Measurements from ENCODE around the gene GULP1.
"Not testable (repeated sequence)": the region's sequence is repeated elsewhere in the genome, so short reads cannot be mapped to it uniquely, and the experiment has no call there.

Gene GULP1

DNA sequence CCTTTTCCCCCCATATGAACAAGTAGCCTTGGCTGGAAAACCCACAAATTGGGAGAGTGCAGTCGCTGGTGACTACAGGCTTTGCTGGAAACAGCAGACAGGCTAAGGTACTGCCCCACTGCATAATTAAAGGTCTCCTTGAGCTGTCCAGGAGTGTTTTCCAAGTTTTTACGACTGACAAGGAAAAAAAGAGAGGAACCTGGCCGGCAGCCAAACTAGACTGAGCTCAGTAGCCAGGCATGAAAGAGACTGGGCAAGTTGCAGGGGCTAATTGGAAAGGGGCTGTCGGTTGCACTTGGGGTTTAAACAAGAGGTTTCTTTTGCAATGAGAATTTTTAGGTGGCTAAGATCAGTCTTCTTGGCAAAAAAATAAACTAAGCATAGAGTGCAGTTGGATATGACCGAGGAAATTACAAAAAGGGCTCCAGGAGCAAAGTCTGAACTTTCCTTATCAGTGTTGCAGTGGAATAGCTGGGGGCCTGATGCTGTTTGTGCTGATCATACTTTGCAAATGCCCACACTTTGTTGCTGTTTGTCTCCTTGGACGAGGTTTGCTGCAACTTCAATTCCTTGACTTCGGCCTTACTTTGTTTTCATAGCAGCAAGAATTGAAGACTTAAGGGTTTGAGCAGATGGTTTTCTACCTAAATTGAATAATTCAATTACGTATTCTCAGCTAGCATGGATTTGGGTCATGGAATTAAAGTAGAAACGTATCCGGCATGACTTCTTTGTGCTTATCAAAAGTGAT, 2.1 kb downstream of the GULP1 start:
- DNase-seq, result no peak

DNA sequence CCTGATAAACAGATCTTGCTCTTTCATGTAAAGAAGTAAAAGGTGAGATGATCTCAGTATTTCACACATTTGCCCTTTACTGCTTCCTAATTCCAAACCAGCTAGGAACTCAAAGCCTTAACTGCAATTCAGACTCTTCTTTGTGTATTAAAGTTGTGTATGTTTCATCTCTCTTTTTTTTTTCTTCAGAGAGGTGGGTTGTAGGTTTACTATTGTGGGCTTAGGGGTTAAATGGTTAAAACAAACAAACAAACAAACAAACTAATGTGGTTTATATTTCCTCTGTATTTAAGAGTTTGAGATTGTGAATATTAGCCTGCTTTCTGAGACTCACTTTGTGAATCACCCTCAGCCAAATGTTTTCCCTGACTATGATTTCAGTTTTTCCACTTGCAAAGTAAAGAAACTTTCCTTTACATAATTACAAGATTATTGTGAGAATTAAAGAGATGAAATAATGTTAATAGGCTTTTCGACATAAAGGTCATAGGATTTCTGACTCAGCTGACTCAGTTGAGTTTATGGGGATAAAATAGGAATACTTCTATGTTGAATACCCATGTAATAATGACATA, 2.8 kb downstream of the GULP1 start:
- no peak for DNase-seq

DNA sequence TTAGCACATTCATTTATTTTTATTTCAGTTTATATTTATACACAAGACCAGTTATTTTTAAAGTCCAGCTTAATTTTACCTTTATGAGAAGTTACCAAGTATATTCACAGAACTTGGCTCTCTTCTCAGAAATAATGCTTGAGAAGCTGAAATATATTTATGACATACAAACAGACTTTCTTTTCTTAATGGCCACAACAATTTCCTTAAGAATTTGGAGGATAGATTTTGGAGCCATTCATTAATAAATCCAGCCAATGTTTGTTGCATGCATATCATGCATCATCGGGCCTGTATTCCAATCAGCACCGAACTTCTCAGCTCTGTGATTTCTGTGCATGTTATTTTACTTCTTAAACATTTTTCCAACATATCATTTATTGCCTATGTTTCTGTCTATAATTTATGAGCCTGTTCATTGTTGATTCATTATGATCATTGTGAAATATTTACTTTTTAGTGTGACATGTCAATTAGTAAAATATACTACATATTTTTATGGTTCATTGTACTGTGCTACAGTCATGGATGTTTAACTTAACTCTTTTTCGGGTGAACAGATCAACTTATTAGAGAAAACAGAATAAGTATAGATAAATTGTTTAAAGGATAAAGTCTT, 3.5 kb downstream of the GULP1 start:
- DNase-seq, result no peak

DNA sequence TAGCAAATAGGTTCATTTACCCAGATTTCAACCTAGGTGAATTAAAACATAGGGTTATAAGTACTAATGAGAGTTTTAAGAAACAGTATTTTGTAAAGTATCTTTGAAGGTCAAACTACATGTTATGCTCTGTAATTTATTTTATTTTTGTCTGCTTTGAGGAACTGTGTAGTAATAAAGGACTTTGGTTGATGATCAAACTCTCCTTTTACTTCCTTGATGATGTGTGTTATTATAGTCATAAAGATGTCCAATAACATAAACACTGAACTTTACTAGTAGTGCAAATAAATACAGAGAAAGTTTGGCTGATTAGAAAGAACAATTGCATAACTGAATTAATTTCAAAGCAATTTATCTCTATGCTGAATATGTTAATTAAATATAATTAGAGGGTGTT, 6.3 kb downstream of the GULP1 start:
- DNase-seq, result no peak

DNA sequence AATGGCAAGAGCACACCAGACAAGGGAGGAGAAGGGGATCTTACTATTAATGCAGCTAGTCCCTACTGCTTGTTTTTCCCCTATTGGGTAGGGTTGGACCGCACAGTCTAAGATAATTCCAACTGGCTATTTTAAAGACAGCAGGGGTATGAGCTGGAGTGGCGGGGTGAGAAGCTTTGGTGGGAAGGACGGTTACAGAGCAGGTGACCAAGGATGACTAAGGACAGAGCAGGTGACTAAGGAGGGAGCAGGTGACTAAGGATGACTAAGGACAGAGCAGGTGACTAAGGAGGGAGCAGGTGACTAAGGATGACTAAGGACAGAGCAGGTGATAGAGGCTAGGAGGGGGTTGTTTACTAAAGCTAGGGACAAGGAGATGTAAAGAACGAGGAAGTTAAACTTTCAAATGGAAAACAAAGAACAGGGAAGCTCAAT, 7.3 kb downstream of the GULP1 start:
- not testable (repeated sequence) for DNase-seq

DNA sequence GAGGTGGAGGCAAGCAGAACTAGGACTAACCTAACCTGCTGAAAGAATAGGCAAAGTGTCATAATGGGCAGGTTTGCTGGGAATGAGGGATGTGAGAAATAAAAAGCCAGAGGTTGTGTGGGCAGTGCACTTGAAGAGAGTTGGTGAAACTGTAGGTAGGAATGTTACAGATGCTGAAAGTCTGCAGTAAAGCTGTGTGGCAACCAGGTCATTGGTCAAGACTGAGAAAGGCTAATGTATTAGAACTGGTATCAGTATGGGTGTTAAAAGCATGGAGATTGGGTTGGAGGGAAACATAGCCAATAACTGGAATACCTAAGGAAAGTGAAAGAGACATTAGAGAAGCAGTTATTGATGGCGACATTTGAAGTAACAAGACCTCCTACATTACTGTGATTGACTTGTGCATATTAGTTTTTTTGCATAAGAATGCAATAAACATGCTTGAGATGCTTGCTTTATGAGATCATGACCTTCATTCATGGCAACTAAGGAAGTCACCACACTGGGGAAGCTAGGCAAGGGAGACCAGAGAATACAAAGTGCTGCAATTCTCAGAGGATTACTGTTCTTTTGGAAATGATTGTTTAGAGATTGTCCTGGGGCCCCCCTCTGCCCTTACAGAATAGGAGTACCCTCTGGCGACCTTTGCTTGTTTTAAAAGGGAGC, 11.8 kb downstream of the GULP1 start:
- no peak for DNase-seq

DNA sequence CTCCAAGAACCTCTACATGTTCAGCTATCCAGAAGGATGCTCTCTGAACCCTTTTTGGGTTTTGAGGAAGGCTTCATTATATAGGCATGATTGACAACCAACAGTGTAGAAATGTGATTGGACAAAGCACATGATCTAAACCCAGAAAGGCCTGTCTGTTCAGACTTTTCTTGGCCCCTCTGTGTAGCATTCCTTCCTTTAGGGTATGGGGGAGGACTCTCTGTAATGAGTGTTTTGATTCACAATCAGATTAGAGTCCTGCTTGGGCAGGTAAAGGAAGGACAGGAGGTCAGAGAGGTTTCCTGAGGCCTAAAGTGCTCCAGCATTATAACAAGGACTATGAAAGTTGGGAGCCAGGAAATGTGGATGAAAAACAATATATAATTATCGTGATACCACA, 13.6 kb downstream of the GULP1 start:
- no peak for DNase-seq

DNA sequence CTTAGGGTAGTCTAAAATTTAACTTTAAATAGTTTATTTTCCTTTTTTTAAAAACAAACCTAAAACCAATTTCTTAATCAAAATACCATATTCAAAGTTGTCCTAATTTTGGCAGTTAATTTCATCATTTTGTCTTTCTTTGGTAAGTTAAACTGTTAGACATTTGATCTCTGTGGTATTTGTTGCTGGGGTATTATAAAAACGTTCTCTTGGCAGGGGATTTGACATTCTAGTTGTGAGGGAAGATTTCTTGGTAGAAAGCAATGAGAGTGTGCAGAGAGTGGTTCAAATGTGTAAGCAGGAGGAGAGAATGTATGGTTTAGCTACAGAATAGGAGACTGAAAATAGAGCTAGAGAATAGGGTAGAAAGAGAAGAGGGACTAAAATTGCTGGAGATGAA, 14.6 kb downstream of the GULP1 start:
- no peak for DNase-seq

DNA sequence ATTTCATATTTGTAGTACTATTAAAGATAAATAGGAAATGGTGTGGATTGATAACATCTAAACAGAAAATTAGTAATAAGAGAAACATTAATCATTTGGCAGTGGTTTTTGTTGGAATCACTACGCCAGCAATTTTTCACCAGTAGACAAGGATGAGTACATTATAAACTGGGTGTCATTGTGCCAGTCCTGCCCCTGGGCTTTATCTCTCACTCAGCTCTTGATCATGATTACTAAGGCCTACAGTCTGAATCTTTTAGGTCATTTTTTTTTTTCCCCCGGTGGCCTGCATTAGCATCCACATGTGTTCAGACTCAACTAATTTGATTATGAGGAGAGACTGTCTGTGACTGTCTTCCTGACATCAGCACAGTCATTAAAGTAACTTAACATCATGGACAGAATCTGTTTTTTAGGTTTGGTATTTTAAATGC, 16.2 kb downstream of the GULP1 start:
- DNase-seq, result no peak

DNA sequence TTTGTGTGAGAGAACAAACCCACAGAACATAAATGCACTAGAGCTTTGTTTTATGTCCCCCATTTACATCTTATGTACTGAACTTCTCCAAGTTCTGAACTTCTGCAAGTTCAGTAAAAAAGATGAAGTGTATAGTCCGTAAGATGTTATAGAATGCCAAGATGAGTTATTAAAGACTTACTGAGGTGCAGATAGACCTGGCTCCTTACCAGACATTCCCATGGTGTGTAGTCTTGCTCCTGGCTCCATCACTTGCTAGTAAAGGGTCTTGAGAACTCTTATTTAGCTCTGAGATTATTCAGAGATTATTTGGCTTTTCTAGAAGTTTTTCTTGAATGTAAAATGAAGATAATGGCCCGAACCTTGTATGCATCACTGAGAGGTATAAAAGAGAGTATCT, 16.8 kb downstream of the GULP1 start:
- no peak for DNase-seq

DNA sequence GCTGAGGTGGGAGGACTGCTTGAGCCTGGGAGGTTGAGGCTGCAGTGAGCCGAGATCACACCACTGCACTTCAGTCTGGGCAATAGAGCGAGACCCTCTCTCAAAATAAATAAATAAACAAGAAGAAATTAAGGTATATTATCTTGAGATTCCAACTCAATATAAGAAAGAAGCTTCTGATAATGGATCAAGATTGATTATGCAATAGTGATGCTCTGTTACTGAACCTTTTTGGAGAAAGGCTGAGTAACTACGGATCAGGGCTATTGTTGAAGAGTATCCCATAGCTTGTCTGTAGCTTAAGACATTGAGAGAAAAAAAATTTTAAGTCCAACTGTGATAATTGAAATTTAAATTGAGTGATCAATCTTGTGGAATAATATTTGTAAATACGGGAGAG, 17.7 kb downstream of the GULP1 start:
- DNase-seq, result no peak

DNA sequence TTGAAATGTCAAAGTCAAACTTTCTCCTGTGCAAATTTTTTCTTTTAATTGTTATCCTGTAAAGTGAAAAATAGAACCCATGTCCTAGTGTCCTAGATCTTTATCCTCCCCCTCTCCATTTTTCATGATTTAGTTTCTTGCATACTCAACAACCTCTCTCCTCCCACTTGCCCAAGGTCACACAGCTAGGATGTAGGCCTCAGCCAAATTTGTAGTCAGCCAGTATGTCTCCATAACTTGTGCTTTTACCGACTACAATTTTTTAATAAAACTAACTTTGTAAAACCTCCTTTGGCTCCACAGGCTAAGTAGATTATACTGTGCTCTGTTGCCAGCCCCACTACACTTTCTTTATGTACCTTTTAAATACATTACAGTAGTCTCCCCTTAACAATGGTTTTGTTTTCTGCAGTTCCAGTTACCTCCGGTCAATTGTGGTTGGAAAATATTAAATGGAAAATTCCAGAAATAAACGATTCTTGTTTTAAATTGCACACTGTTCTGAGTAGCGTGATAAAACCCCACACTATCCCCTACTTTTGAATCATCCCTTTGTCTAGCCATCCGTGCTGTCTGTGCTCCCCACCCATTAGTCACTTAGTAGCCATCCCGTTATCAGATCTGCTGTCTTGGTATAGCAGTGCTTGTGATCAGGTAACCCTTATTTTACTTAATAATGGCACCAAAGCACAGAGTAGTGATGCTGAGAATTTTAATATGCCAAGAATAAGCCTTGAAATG, 22.8 kb downstream of the GULP1 start:
- no peak for DNase-seq

DNA sequence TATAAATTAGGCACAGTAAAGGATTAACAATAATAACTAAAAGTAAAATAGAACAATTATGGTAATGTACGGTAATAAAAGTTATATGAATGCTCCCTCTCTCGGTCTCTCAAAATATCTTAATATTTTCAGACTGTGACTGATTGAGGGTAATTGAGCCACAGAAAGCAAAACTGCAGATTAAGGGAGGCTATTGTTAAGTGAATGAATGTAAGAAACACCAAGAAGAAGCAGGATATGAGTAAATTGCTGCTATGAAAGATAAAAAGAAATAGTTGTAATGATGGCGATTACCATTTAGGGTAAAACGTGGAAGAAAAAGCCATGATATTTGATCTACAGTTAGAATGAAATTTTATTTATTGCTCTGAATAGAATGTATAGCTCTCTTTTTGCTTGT, 24.1 kb downstream of the GULP1 start:
- no peak for DNase-seq

DNA sequence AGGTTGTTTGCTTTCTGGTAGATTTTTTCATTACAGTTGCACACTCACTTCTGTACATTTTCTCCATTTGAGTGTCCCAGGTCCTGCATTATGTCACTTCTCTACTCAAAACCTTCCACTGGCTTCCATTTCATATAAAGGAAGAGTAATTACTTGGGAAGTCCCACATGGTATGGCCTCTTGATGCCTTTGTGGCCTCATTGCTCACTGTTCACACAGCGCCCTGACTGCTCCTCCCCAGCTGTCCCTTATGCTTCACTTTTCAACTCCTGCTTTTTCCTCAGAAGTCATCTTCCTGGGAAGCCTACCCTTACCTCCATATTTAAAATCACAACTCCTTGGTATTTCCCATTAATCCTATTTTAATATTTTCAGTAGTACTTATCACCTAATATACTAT, 24.7 kb downstream of the GULP1 start:
- no peak for DNase-seq

DNA sequence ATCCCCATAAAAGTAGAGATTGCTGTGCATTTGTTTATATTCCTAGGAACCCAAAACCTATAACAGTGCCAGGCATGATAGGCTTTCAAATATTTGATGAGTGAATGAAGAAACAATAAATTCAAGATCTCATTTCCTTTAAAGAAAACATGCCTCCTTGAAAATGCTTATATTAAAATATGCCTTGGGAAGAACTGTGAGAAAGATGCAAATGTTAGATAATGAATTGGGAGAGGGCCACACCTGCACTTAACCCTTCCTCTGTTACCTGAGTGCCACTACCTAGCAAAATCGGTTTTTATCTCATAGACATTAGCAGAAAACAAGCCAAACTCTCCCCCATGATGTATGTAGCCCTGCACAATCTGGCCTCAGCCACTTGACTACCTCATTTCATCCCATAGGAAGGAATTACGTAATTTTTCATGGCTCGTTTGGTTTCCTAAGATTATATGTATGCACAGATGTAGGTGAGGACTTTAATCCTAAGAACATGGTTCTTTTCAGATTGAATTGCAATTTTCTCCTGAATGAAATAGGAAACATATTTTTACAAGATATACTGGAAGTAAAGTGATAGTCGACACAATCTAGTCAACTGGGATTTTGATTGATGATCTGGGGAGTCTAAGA, 25.2 kb downstream of the GULP1 start:
- no peak for DNase-seq

DNA sequence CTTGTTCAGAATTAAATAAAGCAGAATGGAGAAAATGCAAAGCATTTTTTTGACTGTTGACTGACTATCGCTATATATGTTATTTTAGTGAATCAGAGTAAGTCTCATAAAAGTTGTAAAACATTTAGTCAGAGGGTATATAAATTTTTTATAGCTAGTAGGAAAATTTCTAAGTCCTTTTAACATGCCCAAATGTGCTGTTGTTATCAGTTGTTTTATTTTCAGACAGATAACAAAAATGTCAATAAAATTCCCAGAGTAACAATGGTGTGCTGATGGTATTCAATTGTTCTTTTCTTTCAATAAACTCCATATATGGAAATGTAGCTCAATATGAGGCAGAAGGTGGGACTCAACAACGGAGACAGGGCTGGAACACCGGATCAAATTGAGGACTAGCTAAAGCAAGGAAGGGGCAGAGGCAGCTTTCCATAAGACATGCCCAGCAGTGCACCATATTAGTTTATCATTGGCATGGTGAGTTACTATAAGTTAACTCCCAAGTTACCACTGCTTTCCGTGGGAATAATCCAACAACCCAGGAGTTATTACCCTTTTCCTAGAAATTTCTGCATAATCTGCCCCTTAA, 26.6 kb downstream of the GULP1 start:
- DNase-seq, result no peak

DNA sequence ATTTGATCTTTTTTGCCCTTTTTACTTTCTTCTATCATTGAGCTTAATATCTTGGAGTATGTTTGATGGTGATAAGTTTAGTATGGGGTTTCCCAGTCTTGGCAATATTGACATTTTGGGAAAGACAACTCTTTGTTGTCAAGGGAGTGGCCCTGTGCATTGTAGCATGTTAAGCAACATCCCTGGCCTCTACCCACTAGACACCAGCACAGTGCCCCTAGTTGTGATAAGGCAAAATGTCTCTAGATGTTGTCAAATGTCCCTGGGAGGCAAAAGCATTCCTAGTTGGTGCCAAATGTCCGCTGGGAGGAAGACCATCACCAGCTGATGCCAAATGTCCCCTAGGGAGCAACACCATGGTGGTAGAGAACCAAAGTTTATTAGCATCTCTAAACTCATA, 28.2 kb downstream of the GULP1 start:
- no peak for DNase-seq

DNA sequence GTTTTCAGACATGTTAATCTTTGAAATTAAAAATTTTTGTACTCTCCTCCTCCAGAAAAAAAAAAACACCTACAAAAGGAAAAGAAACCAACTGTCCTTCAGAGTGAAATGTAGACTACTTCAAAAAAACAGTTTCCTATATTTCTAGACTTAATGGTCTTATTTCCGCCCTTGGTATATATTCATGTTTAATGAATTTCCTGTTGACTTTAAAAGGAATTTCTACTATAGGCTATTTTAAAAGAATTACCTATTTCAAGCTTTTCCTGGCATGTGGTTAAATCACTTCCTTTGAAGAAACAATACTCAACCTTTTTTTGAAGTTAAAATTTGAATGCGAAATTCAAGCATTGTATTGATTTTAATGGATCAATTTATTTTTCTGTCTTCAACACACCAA, 29.2 kb downstream of the GULP1 start:
- no peak for DNase-seq

DNA sequence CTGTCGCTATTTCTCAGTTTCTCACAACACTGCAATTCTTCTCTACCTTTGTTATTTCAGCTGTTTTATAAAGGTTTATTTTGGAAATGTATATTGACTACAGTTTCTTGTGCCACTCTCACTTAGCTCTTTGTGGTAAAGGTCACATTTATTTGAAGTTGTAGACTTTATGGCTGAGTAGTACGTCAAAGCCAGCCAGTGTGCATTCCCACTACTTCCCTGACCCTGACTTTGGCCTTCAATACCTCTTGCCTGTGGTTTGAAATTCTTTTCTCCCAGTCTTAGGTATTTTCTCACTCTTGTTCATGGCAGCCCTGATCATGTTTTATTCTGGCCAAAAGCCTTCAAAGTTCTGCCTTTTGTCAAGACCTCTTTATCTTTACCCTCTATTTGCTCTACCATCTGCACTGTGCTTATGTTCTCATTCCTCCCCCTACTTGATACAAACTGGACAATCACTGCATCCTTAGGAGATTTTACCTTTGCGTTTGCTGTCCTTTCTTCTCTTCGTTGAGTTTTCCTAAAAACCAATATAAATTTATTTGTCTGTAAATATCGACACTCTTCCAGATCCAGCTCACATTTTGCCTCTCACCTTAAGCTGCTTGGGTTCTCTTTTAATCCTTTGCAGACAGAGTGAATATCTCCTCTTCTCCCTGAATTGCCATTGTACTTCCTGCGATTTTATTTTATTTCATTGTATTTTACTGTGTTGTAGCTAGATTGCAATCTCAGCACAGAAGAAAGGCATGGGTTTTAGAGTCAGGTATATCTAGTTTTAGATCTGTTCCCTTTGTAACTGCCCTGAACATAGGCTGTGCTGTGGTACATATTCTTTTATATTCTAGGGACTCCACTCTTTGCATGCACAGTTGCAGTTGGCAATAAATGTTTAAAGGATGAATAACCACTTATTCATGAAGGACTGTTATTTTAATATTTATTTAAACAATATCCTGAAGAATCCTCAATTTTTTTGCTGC, 31.2 kb downstream of the GULP1 start:
- no peak for DNase-seq

DNA sequence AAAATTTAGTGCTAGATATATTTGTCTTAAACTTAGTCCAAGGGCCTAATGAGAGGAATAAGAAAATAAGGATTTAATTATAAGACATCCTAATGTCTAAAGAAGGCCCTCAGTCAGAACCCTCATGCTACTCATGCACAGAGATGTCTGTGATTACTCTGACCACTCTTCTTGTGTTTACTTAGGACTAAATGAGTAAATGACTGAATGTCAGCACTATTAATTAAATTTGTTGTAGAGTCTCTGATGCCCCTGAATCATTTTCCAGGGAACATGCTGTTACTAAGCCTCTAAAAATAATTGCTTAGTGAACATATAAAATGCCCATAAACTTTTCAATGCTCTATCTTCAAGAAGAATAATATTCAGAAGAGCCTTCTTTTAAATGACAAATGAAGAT, 32.4 kb downstream of the GULP1 start:
- DNase-seq, result no peak

DNA sequence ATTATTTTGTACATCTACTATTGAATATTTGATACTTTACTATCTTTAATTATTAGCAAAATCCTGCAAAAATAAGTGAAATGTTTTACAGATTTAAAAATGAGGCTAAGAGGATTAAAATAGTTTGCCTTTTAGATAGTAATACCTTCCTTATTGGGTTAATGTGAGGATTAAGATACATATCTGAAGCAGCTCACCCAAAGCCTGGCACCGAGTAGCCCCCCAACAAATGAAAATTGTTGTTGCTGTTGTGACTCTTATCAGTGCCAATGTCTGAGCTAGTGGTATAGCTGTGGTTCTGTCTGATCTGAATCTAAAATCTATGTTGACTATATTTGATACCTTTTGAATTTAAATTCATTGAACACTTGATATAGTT, 34.6 kb downstream of the GULP1 start:
- no peak for DNase-seq

All from NCI-H2171 (cell line).